GM12878 (cell line): Measurements from ENCODE around the gene ATXN1. TPM values are rescaled to one million over a fixed set of nuclear protein-coding genes. Genes with fewer than 3 reads are reported as not detected.

Experiments used
- ATAC-seq: fragments of 200-7000 bp; cut with Tn5 transposase; 3 replicates; pipeline ENCODE4 v1.9.1; 2020; ENCODE audit warnings: mild to moderate bottlenecking, moderate library complexity
- BruUV-seq: library from RNA; stranded (reverse); fragments of 400-500 nt; replicated peaks from 2 replicates; lab custom pipeline; 2021; lab: Mats Ljungman, UMichigan
- CTCF ChIA-PET: fragments of 300-600 bp; sonication (Branson Sonifier 250); formaldehyde crosslinking; extraction: SDS; loops from one replicate; lab custom pipeline; 2021; ENCODE audit warnings: inconsistent platforms; lab: Yijun Ruan, JAX
- POLR2A ChIA-PET: fragments of 350-600 bp; formaldehyde crosslinking; extraction: SDS; loops from one replicate; lab custom pipeline; 2021; ENCODE audit warnings: inconsistent platforms; lab: Charles Lee
- RAD21 ChIA-PET: fragments of 300-600 bp; sonication (Branson Sonifier 250); formaldehyde crosslinking; loops from one replicate; lab custom pipeline; 2023; ENCODE audit warnings: antibody characterized with exemption; ENCODE audit not compliant: unreplicated experiment; lab: Charles Lee
- SMC1A ChIA-PET: fragments of 300-600 bp; sonication (Branson Sonifier 250); formaldehyde crosslinking; loops from one replicate; lab custom pipeline; 2023; ENCODE audit not compliant: unreplicated experiment, uncharacterized antibody; lab: Charles Lee
- DNase-seq: peaks from one replicate; pipeline ENCODE4 v3.0.0-alpha.2; 2011; ENCODE audit warnings: low read depth, low spot score
- FAIRE-seq: peaks from 3 replicates; lab custom pipeline; 2011; peaks lifted over from hg19 to GRCh38; lab: Jason Lieb, UNC
- H2AFZ ChIP-seq: 2 replicates; pipeline ENCODE4 v1.6.0; 2011; ENCODE audit warnings: low read depth, low read length, control low read depth; ENCODE audit not compliant: control insufficient read depth
- H3K27ac ChIP-seq: 2 replicates; pipeline ENCODE4 v1.5.1; 2011; ENCODE audit warnings: control low read depth; ENCODE audit not compliant: control insufficient read depth, insufficient read depth
- H3K27me3 ChIP-seq, 2 experiments: replicated peaks in 1 of 2; 2 replicates each; pipeline versions ENCODE4 v1.6.0 to v1.6.1; 2011; ENCODE audit warnings: low read length in 1 of 2; ENCODE audit not compliant: control insufficient read depth in 2 of 2, insufficient read depth in 2 of 2
- H3K36me3 ChIP-seq, 2 experiments: 2 replicates each; pipeline ENCODE4 v1.5.1; 2011; ENCODE audit warnings: low read length in 1 of 2; ENCODE audit not compliant: control insufficient read depth in 2 of 2, insufficient read depth in 2 of 2
- H3K4me1 ChIP-seq: 2 replicates; pipeline ENCODE4 v1.6.1; 2011; ENCODE audit warnings: mild to moderate bottlenecking, low read length, moderate library complexity, mixed read lengths; ENCODE audit not compliant: control insufficient read depth, insufficient read depth
- H3K4me2 ChIP-seq: 2 replicates; pipeline ENCODE4 v1.6.0; 2011; ENCODE audit warnings: control low read depth; ENCODE audit not compliant: control insufficient read depth, insufficient read depth
- H3K4me3 ChIP-seq: fragments of 200-600 bp; sonication (generic); 2 replicates; pipeline ENCODE4 v1.5.1; 2016
- H3K79me2 ChIP-seq: 2 replicates; pipeline ENCODE4 v1.6.0; 2011; ENCODE audit warnings: low read length; ENCODE audit not compliant: control insufficient read depth, insufficient read depth
- H3K9ac ChIP-seq: 2 replicates; pipeline ENCODE4 v1.8.0; 2011; ENCODE audit warnings: low read length, control low read depth, mixed read lengths; ENCODE audit not compliant: control insufficient read depth, insufficient read depth
- H3K9me3 ChIP-seq: replicated peaks from 3 replicates; pipeline ENCODE4 v1.5.1; 2011; ENCODE audit warnings: mild to moderate bottlenecking, low read length; ENCODE audit not compliant: control insufficient read depth, insufficient read depth
- H4K20me1 ChIP-seq: 2 replicates; pipeline ENCODE4 v1.6.0; 2011; ENCODE audit not compliant: control insufficient read depth, insufficient read depth
- EZH2 ChIP-seq: IDR thresholded peaks from 2 replicates; pipeline ENCODE4 v1.6.1; 2012; ENCODE audit warnings: low read depth, mild to moderate bottlenecking, control low read depth, inconsistent platforms, low read length, borderline replicate concordance; ENCODE audit not compliant: control insufficient read depth
- KLF5 ChIP-seq: fragments of 450-650 bp; IDR thresholded peaks from 2 replicates; pipeline ENCODE4 v1.6.1; 2014; ENCODE audit warnings: mild to moderate bottlenecking; ENCODE audit not compliant: partially characterized antibody
- MEF2A ChIP-seq: IDR thresholded peaks from 2 replicates; pipeline ENCODE4 v1.6.1; 2011; ENCODE audit warnings: low read depth, mild to moderate bottlenecking, low read length, moderate library complexity; ENCODE audit not compliant: insufficient read depth
- NBN ChIP-seq: fragments of 450-650 bp; IDR thresholded peaks from 2 replicates; pipeline ENCODE4 v1.6.1; 2016
- NR2C1 ChIP-seq: fragments of 450-650 bp; IDR thresholded peaks from 2 replicates; pipeline ENCODE4 v1.6.1; 2017; ENCODE audit warnings: antibody characterized with exemption, mild to moderate bottlenecking, moderate library complexity
- POU2F2 ChIP-seq: IDR thresholded peaks from 3 replicates; pipeline ENCODE4 v1.6.1; 2011; ENCODE audit warnings: low read depth, mild to moderate bottlenecking, low read length, borderline replicate concordance
- RAD21 ChIP-seq: IDR thresholded peaks from 2 replicates; pipeline ENCODE4 v1.6.1; 2011; ENCODE audit warnings: mild to moderate bottlenecking, low read depth, low read length, moderate library complexity; ENCODE audit not compliant: insufficient read depth
- RBBP5 ChIP-seq: fragments of 200-600 bp; sonication (generic); conservative IDR thresholded peaks from 2 replicates; pipeline ENCODE4 v1.6.1; 2016
- RFX5 ChIP-seq: IDR thresholded peaks from 2 replicates; pipeline ENCODE4 v1.6.1; 2011; ENCODE audit warnings: low read depth, low read length, improper control_type of control experiment
- TCF7 ChIP-seq: IDR thresholded peaks from 2 replicates; pipeline ENCODE4 v1.6.1; 2014; ENCODE audit warnings: antibody characterized with exemption, borderline replicate concordance
- ZNF384 ChIP-seq: IDR thresholded peaks from 2 replicates; pipeline ENCODE4 v1.6.1; 2012; ENCODE audit warnings: low read depth, mild to moderate bottlenecking, low read length, improper control_type of control experiment, borderline replicate concordance
- ZZZ3 ChIP-seq: IDR thresholded peaks from 2 replicates; pipeline ENCODE4 v1.6.1; 2011; ENCODE audit warnings: low read depth; ENCODE audit not compliant: control insufficient read depth, insufficient read length
- WGBS: methylation state at CpG from one replicate; pipeline ENCODE4 v1.1.6; 2016; ENCODE audit warnings: low lambda C conversion rate; ENCODE audit not compliant: insufficient replicate concordance, insufficient coverage; ENCODE audit errors: missing lambda C conversion rate; 5-methylcytosine and 5-hydroxymethylcytosine counted together
- in situ Hi-C: fragments of 300-500 bp; cut with MboI; formaldehyde crosslinking; loops from 9 replicates; pipeline ENCODE4 v1.14.3; 2018; ENCODE audit warnings: mixed read lengths
- intact Hi-C: fragments of 100-400 bp; cut with micrococcal nuclease; formaldehyde crosslinking; loops from one replicate; pipeline ENCODE4 v1.14.2; 2022; ENCODE audit not compliant: unreplicated experiment
- polyA plus RNA-seq, 11 experiments: library from polyadenylated mRNA; depleted of rRNA in 4 of 11; unstranded in 6 of 11; stranded (reverse) in 5 of 11; fragments of >200 nt; fragmentation: Nextera tagmentation in 4 of 11; fragmentation: Illumina TruSeq in 1 of 11; extraction: Ambion mirVana in 4 of 11; extraction: Trizol in 1 of 11; gene quantifications; 1 replicate in 1 of 11; 2 replicates in 10 of 11; pipeline versions ENCODE4 v1.2.1 to v1.2.3, GENCODE V29; 2011 to 2016; ENCODE audit warnings: inconsistent platforms in 2 of 11, missing spikeins in 2 of 11, low read depth in 1 of 11
- total RNA-seq, 4 experiments: library from RNA; depleted of rRNA in 3 of 4; stranded (reverse); fragments of >200 nt in 3 of 4; fragmentation: Illumina TruSeq in 1 of 4; extraction: Trizol in 1 of 4; gene quantifications; 2 replicates each; pipeline versions ENCODE4 v1.2.1 to v1.2.3, GENCODE V29; 2013 to 2021
- TF ChIP-seq, protein P1 (sequence below): fragments of 450-650 bp; IDR thresholded peaks from 2 replicates; pipeline ENCODE4 v1.6.1; 2017; ENCODE audit warnings: mild to moderate bottlenecking, moderate library complexity
- TF ChIP-seq, protein P2 (sequence below): IDR thresholded peaks from 2 replicates; pipeline ENCODE4 v1.6.1; 2011; ENCODE audit warnings: borderline replicate concordance, low read depth, mild to moderate bottlenecking, moderate library complexity, mixed read lengths, low read length; ENCODE audit not compliant: insufficient read depth; ENCODE audit errors: extremely low read length

Gene ATXN1
- total and polyA plus RNA-seq, 10 of the 15 experiments (the other 5 are each of a cell fraction or from before 2014, with no cell fraction given), result 12.2 to 51.2 (median 20.5) TPM

DNA sequence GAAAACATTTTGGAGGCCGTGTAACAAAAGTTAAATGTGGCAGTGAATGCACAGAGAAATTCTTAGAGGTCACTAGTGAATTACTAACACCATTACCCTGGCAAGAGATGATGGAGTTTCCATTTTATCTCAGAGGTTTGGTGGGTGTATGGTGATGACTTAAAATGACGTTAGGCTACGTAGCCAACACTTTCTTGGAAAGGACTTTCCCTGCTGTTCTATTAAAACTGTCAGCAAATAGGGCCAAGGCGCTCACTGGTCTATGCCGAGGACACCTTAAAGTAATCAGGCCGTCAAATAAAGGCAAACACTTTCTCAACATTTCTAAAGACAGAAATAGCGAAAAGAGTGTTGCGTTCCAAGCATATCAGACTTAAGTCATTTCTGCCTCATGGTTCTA, 362.1 kb downstream of the ATXN1 start:
- in situ Hi-C loops, result no loop called here
- ChIA-PET CTCF (no interaction called here), SMC1A (no interaction called here)
- intact Hi-C loops, result no loop called here
- Histone ChIP-seq H3K4me3 (no peak overlapping the region), H3K4me2 (no peak overlapping the region), H3K79me2 (no peaks in the 10 kb centered on the region; the same call in 1 of the 2 replicates), H3K27me3 (no peaks in the 10 kb centered on the region), H3K27ac (no peak overlapping the region), H3K4me1 (no peaks in the 10 kb centered on the region)
- BruUV-seq, result no TSS peak
- WGBS, result 90% methylated on average over 8 of the region's 8 CpGs
- ATAC-seq, result no peak
- FAIRE-seq, result no peak
- TF ChIP-seq ZZZ3 (no peak), TCF7 (no peak), NBN (no peak), RBBP5 (no peak)
- TF ChIP-seq, all 136 proteins: peak for 0
- no peak for DNase-seq
- Histone ChIP-seq H2AFZ (no peak overlapping the region), H3K36me3 (peaks cover 1 to 3% of the 10 kb centered on the region in 2 experiments; a peak in 3 of 4 replicates), H3K9me3 (no peaks in the 10 kb centered on the region), H4K20me1 (no peaks in the 10 kb centered on the region), H3K9ac (no peak overlapping the region)
- ChIA-PET RAD21 (no interaction called here), POLR2A (no interaction called here)

DNA sequence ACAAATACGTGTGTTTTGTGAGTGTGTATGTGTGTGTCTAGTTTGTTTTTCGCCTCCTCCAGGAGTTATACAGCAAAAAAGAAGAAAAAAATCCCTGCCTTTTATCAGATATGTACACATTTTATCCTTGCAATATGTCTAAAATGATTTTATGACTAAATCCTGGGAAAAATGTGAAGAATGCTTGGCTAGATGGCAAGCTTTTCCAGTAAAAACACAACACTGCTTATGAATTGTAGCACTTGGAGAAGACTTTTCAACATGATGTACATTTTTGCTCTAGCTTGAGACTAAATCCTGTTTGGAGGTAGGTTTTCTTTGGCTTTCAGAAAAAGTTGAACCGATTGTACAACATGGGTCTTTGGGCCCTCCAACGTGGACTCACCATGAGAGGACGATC, 362.7 kb downstream of the ATXN1 start:
- no peaks in the 10 kb centered on the region; the same call in 1 of the 2 replicates for H3K79me2 ChIP-seq
- H3K9ac ChIP-seq, result no peak overlapping the region
- peaks cover 1 to 3% of the 10 kb centered on the region in 2 experiments; a peak in 3 of 4 replicates for H3K36me3 ChIP-seq
- ChIA-PET POLR2A (no interaction called here), SMC1A (no interaction called here), RAD21 (no interaction called here), CTCF (no interaction called here)
- no TSS peak for BruUV-seq
- no peaks in the 10 kb centered on the region for H3K9me3 ChIP-seq
- no peaks in the 10 kb centered on the region for H3K4me1 ChIP-seq
- H2AFZ ChIP-seq, result no peak overlapping the region
- ATAC-seq, result no peak
- no peak overlapping the region for H3K4me3 ChIP-seq
- no peak for DNase-seq
- no peaks in the 10 kb centered on the region for H4K20me1 ChIP-seq
- in situ Hi-C loops (no loop called here), intact Hi-C loops (no loop called here)
- H3K4me2 ChIP-seq, result no peak overlapping the region
- no peak overlapping the region for H3K27ac ChIP-seq
- FAIRE-seq, result no peak
- no peaks in the 10 kb centered on the region for H3K27me3 ChIP-seq
- WGBS, result 98% methylated on average over 5 of the region's 5 CpGs
- no peak for TF ChIP-seq RAD21
- no peak for TF ChIP-seq RFX5
- no peak for TF ChIP-seq EZH2
- no peak for TF ChIP-seq KLF5
- no peak for TF ChIP-seq MEF2A
- TF ChIP-seq, protein P1, sequence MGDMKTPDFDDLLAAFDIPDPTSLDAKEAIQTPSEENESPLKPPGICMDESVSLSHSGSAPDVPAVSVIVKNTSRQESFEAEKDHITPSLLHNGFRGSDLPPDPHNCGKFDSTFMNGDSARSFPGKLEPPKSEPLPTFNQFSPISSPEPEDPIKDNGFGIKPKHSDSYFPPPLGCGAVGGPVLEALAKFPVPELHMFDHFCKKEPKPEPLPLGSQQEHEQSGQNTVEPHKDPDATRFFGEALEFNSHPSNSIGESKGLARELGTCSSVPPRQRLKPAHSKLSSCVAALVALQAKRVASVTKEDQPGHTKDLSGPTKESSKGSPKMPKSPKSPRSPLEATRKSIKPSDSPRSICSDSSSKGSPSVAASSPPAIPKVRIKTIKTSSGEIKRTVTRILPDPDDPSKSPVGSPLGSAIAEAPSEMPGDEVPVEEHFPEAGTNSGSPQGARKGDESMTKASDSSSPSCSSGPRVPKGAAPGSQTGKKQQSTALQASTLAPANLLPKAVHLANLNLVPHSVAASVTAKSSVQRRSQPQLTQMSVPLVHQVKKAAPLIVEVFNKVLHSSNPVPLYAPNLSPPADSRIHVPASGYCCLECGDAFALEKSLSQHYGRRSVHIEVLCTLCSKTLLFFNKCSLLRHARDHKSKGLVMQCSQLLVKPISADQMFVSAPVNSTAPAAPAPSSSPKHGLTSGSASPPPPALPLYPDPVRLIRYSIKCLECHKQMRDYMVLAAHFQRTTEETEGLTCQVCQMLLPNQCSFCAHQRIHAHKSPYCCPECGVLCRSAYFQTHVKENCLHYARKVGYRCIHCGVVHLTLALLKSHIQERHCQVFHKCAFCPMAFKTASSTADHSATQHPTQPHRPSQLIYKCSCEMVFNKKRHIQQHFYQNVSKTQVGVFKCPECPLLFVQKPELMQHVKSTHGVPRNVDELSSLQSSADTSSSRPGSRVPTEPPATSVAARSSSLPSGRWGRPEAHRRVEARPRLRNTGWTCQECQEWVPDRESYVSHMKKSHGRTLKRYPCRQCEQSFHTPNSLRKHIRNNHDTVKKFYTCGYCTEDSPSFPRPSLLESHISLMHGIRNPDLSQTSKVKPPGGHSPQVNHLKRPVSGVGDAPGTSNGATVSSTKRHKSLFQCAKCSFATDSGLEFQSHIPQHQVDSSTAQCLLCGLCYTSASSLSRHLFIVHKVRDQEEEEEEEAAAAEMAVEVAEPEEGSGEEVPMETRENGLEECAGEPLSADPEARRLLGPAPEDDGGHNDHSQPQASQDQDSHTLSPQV, result no peak
- no peak for TF ChIP-seq ZNF384
- TF ChIP-seq, protein P2, sequence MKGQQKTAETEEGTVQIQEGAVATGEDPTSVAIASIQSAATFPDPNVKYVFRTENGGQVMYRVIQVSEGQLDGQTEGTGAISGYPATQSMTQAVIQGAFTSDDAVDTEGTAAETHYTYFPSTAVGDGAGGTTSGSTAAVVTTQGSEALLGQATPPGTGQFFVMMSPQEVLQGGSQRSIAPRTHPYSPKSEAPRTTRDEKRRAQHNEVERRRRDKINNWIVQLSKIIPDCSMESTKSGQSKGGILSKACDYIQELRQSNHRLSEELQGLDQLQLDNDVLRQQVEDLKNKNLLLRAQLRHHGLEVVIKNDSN, result no peak
- no peak for TF ChIP-seq POU2F2
- no peak for TF ChIP-seq NR2C1
